ENCODE measurements around the gene OST4.

OST4 gene

DNA sequence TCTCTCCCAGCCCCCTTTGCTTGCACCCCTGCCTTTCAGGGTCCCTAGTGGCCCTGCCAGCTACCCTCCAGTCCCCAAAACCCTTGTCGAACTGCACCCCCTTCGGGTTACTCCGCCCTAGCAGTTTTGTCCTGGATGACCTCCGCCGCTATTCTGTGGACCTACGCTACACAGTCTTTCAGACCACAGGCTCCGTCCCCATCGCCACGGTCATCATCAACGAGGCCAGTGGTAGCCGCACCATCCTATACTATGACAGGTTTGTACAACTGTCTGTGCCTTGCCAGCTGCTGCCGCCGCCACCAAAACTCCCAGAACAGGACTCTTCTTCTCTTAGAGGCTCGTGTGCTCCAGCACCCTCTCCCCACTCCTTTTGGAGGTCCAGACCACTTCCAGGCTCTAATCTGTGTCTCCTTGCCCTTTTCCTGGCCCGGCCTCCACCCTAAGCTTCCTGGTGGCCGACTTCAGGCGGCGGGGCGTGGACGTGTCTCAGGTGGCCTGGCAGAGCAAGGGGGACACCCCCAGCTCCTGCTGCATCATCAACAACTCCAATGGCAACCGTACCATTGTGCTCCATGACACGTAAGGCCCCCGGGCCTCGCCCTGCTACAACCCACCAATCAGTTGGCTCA lies 23.0 kb upstream of the OST4 start:
- in situ Hi-C loops (cut with HindIII; ENCODE audit: low pct_ligation_motif_present, low sequenced_read_pairs) = no loop called here
- Histone ChIP-seq H3K27me3 (replicated peaks) (no peaks in the 10 kb centered on the region), H3K27ac (no peak overlapping the region), H3K4me3 (ENCODE audit: low read depth, low read length) (no peak overlapping the region), H3K36me3 (replicated peaks) (no peaks in the 10 kb centered on the region)
- TF ChIP-seq, protein P1, sequence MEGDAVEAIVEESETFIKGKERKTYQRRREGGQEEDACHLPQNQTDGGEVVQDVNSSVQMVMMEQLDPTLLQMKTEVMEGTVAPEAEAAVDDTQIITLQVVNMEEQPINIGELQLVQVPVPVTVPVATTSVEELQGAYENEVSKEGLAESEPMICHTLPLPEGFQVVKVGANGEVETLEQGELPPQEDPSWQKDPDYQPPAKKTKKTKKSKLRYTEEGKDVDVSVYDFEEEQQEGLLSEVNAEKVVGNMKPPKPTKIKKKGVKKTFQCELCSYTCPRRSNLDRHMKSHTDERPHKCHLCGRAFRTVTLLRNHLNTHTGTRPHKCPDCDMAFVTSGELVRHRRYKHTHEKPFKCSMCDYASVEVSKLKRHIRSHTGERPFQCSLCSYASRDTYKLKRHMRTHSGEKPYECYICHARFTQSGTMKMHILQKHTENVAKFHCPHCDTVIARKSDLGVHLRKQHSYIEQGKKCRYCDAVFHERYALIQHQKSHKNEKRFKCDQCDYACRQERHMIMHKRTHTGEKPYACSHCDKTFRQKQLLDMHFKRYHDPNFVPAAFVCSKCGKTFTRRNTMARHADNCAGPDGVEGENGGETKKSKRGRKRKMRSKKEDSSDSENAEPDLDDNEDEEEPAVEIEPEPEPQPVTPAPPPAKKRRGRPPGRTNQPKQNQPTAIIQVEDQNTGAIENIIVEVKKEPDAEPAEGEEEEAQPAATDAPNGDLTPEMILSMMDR (IDR thresholded peaks at IDR 0.05; ENCODE audit: low read depth, low read length, missing control alignments) = no peak
- DNase-seq = no peak

DNA sequence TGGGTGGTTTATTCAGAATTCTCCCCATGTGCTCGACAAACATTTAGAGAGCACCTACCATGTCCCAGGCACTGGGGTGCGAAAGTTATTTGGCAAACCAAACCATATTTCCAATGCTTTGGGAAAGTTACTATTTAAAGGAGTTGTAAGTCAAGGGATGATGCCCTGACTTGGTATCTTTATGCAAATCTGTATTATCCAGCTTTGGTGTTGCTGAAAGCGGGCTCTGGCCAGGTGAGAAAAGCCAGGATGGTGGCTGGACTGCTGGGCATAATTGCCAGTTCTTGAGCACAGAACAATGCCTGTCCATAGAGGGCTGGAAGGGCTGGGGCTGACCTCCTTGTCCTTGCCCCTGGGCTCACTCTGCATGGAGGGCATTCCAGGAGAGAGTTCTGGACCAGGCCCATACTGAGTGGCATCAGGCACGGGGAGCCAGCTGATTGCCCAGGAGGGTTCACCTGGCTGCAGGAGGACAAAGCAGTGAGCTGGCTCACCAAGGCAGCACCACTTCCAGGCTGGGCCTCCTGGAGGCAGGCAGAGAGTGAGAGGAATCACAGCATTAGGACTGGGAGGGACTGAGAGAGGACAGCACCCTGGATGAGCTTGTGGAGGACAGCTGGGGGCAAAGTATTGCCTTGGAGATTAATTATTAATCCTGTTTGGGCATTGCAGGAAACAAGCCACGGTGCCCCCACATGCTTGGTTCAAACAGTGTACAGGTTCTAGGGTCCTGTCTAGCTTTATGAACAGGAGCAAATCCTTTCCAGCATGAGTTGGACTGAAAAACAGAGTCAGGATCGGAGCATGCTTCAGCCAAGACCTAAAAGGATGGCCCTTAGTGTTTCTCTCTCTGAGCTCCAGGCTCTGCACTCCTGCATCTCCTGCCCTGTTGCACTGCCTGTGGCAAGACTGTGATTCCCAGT lies 22.2 kb upstream of the OST4 start:
- no peak overlapping the region for H3K4me3 ChIP-seq (ENCODE audit: low read depth, low read length)
- TF ChIP-seq, protein P1 (IDR thresholded peaks at IDR 0.05; ENCODE audit: low read depth, low read length, missing control alignments) = no peak
- DNase-seq = no peak
- no peaks in the 10 kb centered on the region for H3K27me3 ChIP-seq (replicated peaks)
- in situ Hi-C loops (cut with HindIII; ENCODE audit: low pct_ligation_motif_present, low sequenced_read_pairs) = no loop called here
- no peak overlapping the region for H3K27ac ChIP-seq
- H3K36me3 ChIP-seq (replicated peaks) = no peaks in the 10 kb centered on the region

DNA sequence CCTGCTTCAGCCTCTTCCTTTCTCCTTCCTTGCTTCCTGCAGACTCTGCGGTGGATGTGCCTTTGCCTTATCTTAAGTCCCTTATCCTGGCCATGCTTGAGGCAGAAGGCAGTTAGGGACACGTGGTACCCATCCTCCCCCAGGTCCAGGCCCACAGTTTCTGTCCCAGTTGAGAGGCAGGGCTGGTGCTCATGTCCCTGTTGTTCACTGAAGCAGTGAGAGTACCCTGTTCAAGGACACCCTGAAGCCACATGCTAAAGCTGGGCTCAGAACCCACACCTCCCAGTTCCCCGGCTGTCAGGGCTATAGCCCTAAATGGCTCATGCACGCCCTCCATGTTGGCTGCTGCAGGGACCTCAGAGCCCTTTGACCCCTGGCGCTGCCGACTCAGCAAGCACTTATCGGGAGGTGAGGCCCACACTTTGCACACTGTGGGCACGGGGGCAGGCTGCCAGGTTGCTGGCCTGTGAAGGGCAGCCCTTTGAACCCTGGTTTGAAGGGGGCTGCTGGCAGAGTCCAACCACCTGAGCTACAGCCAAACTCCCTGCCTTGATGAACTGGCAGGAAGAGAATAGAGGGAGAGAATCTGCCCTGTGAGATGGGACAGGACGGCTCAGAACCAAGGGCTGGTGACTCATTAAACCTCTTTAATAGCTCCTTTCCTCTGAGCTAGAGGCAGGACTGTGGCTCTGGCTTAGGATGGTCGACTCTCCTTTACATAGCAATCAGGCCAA lies 21.4 kb upstream of the OST4 start:
- DNase-seq = no peak
- TF ChIP-seq, protein P1 (IDR thresholded peaks at IDR 0.05; ENCODE audit: low read depth, low read length, missing control alignments) = no peak
- Histone ChIP-seq H3K27ac (no peak overlapping the region), H3K36me3 (replicated peaks) (no peaks in the 10 kb centered on the region), H3K27me3 (replicated peaks) (no peaks in the 10 kb centered on the region), H3K4me3 (ENCODE audit: low read depth, low read length) (no peak overlapping the region)
- in situ Hi-C loops (cut with HindIII; ENCODE audit: low pct_ligation_motif_present, low sequenced_read_pairs) = no loop called here

DNA sequence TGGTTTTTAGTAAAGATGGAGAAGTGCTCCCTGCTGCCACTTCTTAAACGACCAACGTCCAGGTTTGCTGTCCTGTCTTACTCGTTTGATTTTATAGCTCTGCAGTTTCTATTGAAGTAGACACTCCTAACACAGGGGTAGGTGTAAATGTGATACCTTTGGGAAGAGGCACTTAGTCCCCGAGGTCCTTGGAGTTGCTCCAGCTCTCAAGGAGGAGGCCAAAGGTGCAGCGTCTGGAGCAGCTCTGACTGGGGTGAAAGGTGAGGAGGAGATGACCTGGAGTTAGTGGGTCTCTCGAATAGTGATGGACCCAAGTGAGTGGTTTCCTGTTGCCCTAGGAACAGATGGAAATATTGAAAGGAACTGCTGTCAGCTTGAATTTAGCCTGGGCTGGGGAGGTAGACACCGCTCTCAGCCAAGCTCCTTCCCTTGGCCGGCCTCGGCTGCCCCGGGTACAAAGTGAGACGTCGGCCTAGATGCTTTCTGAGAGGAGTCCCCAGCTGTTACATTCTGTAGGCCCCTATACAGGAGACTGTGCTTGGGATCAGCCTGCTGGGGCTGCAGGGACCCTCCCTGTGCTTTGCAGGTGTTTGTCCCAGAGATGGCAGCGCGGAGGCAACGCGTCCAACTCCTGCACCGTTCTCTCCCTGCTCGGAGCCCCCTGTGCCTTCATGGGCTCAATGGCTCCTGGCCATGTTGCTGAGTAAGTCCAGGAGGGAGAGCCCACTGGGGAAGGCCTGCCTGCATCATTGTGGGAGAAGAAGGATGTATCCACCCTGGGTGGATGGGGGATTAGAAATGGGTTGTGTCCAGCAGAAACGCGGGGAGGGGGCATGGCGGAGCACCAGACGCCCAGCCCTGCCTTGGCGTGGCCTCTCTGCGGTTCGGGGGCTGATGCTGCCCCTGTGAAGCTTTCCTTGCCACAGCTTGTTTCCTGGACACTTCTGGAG lies 20.6 kb upstream of the OST4 start:
- TF ChIP-seq, protein P1 (IDR thresholded peaks at IDR 0.05; ENCODE audit: low read depth, low read length, missing control alignments) = no peak
- no peak overlapping the region for H3K27ac ChIP-seq
- no peak overlapping the region for H3K4me3 ChIP-seq (ENCODE audit: low read depth, low read length)
- no peaks in the 10 kb centered on the region for H3K36me3 ChIP-seq (replicated peaks)
- no peak for DNase-seq
- in situ Hi-C loops (cut with HindIII; ENCODE audit: low pct_ligation_motif_present, low sequenced_read_pairs) = no loop called here
- no peaks in the 10 kb centered on the region for H3K27me3 ChIP-seq (replicated peaks)

Data from brain microvascular endothelial cell (primary cell).